ENCODE results near the gene PRKAR2A. TPM values are rescaled to one million over a fixed set of nuclear protein-coding genes. Genes with fewer than 3 reads are reported as not detected.
"Not testable (repeated sequence)": the region's sequence is repeated elsewhere in the genome, so short reads cannot be mapped to it uniquely, and the experiment has no call there.

The PRKAR2A gene
- polyA plus RNA-seq, 1 of the 3 experiments (the other 2 are of a cell fraction), result 5.2 TPM

DNA sequence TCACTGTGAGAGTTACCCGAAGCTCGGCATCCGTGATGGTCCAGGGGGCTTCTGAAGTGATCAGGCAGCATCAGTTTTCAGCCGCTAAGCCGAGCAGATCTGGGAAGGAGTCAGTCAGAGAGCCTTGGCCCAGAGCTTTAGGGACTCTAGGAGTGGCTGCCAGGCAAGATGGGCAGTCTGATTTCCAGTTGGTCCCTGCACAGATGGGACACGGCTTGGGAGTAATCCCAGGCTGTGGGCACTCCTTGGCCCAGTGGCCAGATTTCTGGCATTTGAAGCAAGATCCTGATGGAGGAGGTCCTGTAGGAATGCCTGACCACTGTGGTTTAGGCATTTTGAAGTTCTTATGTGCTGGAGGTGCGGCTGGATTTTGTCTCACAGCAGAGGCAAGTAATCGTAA is 120.2 kb downstream of the PRKAR2A start:
- Histone ChIP-seq H4K20me1 (ENCODE audit: insufficient read depth) (no peaks in the 10 kb centered on the region), H3F3A (replicated peaks; ENCODE audit: insufficient read depth) (no peaks in the 10 kb centered on the region), H3K9me2 (no peaks in the 10 kb centered on the region), H2AFZ (ENCODE audit: low read depth) (no peak overlapping the region), H3K4me3 (ENCODE audit: low read depth in 2 of 2, low read length in 1 of 2) (no peak overlapping the region), H3K4me1 (ENCODE audit: control insufficient read depth in 1 of 2, insufficient read depth in 2 of 2, low read depth in 1 of 2, low read length in 1 of 2) (no peaks in the 10 kb centered on the region), H3K9ac (no peak overlapping the region), H3K9me3 (no peaks in the 10 kb centered on the region), H3K27me3 (ENCODE audit: insufficient read depth) (no peaks in the 10 kb centered on the region), H3K79me2 (ENCODE audit: insufficient read depth) (no peaks in the 10 kb centered on the region), H3K4me2 (no peak overlapping the region), H3K27ac (ENCODE audit: low read depth in 2 of 2, low read length in 1 of 2) (no peak overlapping the region), H3K36me3 (replicated peaks in 1 of 2; ENCODE audit: control insufficient read depth in 1 of 2, insufficient read depth in 2 of 2, low read length in 1 of 2) (no peaks in the 10 kb centered on the region)
- no peak for TF ChIP-seq FOXJ3 (CRISPR knock-in tag; IDR thresholded peaks at IDR 0.05)
- TF ChIP-seq, protein P1, sequence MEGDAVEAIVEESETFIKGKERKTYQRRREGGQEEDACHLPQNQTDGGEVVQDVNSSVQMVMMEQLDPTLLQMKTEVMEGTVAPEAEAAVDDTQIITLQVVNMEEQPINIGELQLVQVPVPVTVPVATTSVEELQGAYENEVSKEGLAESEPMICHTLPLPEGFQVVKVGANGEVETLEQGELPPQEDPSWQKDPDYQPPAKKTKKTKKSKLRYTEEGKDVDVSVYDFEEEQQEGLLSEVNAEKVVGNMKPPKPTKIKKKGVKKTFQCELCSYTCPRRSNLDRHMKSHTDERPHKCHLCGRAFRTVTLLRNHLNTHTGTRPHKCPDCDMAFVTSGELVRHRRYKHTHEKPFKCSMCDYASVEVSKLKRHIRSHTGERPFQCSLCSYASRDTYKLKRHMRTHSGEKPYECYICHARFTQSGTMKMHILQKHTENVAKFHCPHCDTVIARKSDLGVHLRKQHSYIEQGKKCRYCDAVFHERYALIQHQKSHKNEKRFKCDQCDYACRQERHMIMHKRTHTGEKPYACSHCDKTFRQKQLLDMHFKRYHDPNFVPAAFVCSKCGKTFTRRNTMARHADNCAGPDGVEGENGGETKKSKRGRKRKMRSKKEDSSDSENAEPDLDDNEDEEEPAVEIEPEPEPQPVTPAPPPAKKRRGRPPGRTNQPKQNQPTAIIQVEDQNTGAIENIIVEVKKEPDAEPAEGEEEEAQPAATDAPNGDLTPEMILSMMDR (IDR thresholded peaks at IDR 0.05), result no peak
- no peak for TF ChIP-seq YY1 (IDR thresholded peaks at IDR 0.05; ENCODE audit: low read depth)
- TF ChIP-seq CHD2 (IDR thresholded peaks at IDR 0.05; ENCODE audit: low read length, partially characterized antibody), result no peak
- TF ChIP-seq RFX5 (IDR thresholded peaks at IDR 0.05; ENCODE audit: low read length), result no peak
- no peak for TF ChIP-seq SMC3 (IDR thresholded peaks at IDR 0.05; ENCODE audit: low read depth, low read length)
- no peak for TF ChIP-seq NFIC (IDR thresholded peaks at IDR 0.05; ENCODE audit: borderline replicate concordance)
- TF ChIP-seq, protein P2, sequence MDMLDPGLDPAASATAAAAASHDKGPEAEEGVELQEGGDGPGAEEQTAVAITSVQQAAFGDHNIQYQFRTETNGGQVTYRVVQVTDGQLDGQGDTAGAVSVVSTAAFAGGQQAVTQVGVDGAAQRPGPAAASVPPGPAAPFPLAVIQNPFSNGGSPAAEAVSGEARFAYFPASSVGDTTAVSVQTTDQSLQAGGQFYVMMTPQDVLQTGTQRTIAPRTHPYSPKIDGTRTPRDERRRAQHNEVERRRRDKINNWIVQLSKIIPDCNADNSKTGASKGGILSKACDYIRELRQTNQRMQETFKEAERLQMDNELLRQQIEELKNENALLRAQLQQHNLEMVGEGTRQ (IDR thresholded peaks at IDR 0.05; ENCODE audit: borderline replicate concordance, low read depth, low read length), result no peak
- no peak for TF ChIP-seq FOSL2 (IDR thresholded peaks at IDR 0.05; ENCODE audit: borderline replicate concordance, low read depth)
- CTCF ChIA-PET, result interaction anchor here (1.2 to 1.3 kb wide), 2 partner anchors 9 to 36 kb away, joined by 3 read pairs; no protein-coding TSS in a partner anchor
- POLR2A ChIA-PET, result no interaction called here
- no peak for DNase-seq
- WGBS (ENCODE audit: low lambda C conversion rate), result 82% methylated on average over 8 of the region's 8 CpGs

DNA sequence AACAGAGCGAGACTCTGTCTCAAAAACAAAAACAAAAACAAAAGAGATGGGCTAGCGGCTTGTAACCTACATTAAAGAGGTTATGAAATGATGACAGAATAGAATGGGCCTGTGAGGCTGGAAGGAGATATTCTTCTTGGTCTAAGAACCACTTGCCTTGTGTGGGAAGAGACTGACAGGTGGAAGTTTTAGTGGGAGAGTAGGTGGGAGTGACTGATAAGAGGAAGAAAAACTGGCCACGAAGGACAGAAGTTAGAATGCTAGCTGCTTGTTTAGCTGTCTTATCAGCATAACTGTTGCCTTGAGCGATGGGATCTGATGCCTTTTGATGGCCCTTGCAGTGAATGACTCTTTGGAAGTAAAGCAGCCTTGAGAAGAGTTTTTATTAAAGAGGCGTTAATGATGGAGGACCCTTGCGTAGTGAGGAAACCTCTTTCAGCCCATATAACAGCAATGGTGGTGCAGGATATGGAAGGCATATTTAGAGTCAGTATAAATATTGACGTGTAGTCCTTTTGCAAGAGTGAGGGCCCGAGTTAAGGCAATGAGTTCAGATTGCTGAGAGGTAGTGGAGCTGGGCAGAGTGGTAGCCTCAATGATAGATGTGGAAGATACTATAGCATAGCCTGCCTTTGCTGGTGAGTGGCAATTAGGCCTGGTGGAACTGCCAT is 122.4 kb downstream of the PRKAR2A start:
- H4K20me1 ChIP-seq (ENCODE audit: insufficient read depth); DNase-seq; H3K4me1 ChIP-seq (ENCODE audit: control insufficient read depth in 1 of 2, insufficient read depth in 2 of 2, low read depth in 1 of 2, low read length in 1 of 2); H3K9me2 ChIP-seq; H2AFZ ChIP-seq (ENCODE audit: low read depth); H3K9me3 ChIP-seq; POLR2A ChIA-PET; H3K27me3 ChIP-seq (ENCODE audit: insufficient read depth); H3K4me3 ChIP-seq (ENCODE audit: low read depth in 2 of 2, low read length in 1 of 2); H3K9ac ChIP-seq; H3K36me3 ChIP-seq (replicated peaks in 1 of 2; ENCODE audit: control insufficient read depth in 1 of 2, insufficient read depth in 2 of 2, low read length in 1 of 2); H3K79me2 ChIP-seq (ENCODE audit: insufficient read depth); H3K4me2 ChIP-seq; H3F3A ChIP-seq (replicated peaks; ENCODE audit: insufficient read depth); H3K27ac ChIP-seq (ENCODE audit: low read depth in 2 of 2, low read length in 1 of 2): not testable (repeated sequence)
- WGBS (ENCODE audit: low lambda C conversion rate), result 82% methylated on average over 8 of the region's 8 CpGs
- CTCF ChIA-PET, result interaction anchor here (2.1 kb wide), 1 partner anchor 14 kb away, joined by 8 read pairs; no protein-coding TSS in a partner anchor
